Coronary artery (tissue), 2 donors: ENCODE data around the gene P3H2.
A peak's percentile ranks its signal among the peaks of the same experiment; 100 is the strongest.

Experiments used
- DNase-seq: peaks from one replicate; pipeline ENCODE4 v3.0.0-alpha.2; 2017; ENCODE audit warnings: low spot score
- H3K27ac ChIP-seq, 2 donors: fragments of 200-600 bp; sonication (generic); one replicate each; pipeline ENCODE4 v1.5.1; 2016 to 2019
- H3K4me3 ChIP-seq: fragments of 200-600 bp; sonication (generic); 2 replicates; pipeline ENCODE4 v1.5.1; 2016; ENCODE audit warnings: mild to moderate bottlenecking, moderate library complexity
- CTCF ChIP-seq: fragments of 200-600 bp; sonication (generic); IDR thresholded peaks from one replicate; pipeline ENCODE4 v1.5.1; 2019; ENCODE audit warnings: antibody characterized with exemption

Gene P3H2

GRCh38 chr3:189978753-189979152, 141.9 kb downstream of the P3H2 start:
- no peak for TF ChIP-seq CTCF
- Histone ChIP-seq H3K27ac (no peak overlapping the region), H3K4me3 (no peak overlapping the region)
- no peak for DNase-seq

GRCh38 chr3:189977174-189977573, 143.5 kb downstream of the P3H2 start:
- no peak for DNase-seq
- Histone ChIP-seq H3K4me3 (no peak overlapping the region), H3K27ac (no peak overlapping the region)
- TF ChIP-seq CTCF = no peak

GRCh38 chr3:189975391-189975990, 145.2 kb downstream of the P3H2 start:
- no peak for TF ChIP-seq CTCF

GRCh38 chr3:189974359-189974758, 146.3 kb downstream of the P3H2 start:
- no peak for TF ChIP-seq CTCF
- Histone ChIP-seq H3K4me3 (no peak overlapping the region), H3K27ac (no peak overlapping the region)
- no peak for DNase-seq

More at GRCh38 chr3:189975391-189975990, 145.2 kb downstream of the P3H2 start:
- no peak overlapping the region for H3K4me3 ChIP-seq
- no peak overlapping the region for H3K27ac ChIP-seq
- no peak for DNase-seq

- peak; percentile 67 for TF ChIP-seq CTCF
- no peak for DNase-seq
- Histone ChIP-seq H3K27ac (no peak overlapping the region), H3K4me3 (no peak overlapping the region)
These were observed 153.3 kb downstream of the P3H2 start for GRCh38 chr3:189967254-189967865.

GRCh38 chr3:189966843-189967242, 153.9 kb downstream of the P3H2 start:
- no peak for DNase-seq
- Histone ChIP-seq H3K27ac (no peak overlapping the region), H3K4me3 (no peak overlapping the region)
- no peak for TF ChIP-seq CTCF
